Measurements from ENCODE around the gene C1QL1.

Gene C1QL1

GRCh38 chr17:44988044-44988942 lies 20.2 kb upstream of the C1QL1 start:
- no peak for DNase-seq (ENCODE audit: low read depth)

DNA sequence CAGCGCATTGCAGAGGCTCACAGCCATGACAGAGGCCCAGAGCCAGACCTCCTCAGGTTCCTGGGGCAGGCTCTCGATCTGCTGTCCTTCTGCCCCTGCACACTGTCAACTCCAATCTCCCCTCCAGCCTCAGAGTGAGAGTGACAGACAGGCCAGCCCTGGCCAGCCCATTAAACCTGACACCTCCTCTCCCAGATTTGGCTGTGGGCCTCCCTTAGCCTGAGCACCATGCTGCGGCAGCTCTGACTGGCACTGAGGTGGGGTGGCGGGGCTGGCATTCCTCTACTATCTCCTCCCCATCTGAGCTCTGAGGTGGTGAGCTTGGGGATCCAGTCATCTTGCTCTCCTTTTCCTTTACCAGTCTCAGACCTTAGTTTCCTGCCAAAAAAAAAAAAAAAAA lies 15.5 kb upstream of the C1QL1 start:
- DNase-seq (ENCODE audit: low read depth): no peak

DNA sequence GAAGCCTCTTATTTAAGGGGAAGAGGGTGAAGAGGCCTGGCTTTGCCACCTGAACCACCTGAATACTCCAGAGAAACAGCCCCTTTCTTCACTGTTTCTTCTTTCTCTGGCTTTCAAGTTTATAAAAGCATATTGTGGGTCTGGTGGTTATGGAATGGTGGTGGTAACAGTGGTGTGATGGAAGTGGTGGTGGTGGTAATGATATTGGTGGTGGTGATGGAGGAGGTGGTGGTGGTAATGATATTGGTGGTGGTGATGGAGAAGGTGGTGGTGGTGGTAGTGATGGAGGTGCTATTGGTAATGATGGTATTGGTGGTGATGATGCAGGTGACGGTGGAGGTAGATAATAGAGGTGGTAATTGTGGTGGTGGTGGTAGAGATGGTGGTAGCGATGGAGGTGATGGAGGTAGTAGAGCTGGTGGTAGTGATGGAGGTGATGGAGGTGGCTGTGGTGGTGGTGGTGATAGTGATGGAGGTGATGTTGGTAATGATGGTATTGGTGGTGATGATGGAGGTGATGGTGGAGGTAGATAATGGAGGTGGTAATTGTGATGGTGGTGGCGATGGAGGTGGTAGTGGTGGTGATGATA lies 14.1 kb upstream of the C1QL1 start:
- no peak for DNase-seq (ENCODE audit: low read depth)

DNA sequence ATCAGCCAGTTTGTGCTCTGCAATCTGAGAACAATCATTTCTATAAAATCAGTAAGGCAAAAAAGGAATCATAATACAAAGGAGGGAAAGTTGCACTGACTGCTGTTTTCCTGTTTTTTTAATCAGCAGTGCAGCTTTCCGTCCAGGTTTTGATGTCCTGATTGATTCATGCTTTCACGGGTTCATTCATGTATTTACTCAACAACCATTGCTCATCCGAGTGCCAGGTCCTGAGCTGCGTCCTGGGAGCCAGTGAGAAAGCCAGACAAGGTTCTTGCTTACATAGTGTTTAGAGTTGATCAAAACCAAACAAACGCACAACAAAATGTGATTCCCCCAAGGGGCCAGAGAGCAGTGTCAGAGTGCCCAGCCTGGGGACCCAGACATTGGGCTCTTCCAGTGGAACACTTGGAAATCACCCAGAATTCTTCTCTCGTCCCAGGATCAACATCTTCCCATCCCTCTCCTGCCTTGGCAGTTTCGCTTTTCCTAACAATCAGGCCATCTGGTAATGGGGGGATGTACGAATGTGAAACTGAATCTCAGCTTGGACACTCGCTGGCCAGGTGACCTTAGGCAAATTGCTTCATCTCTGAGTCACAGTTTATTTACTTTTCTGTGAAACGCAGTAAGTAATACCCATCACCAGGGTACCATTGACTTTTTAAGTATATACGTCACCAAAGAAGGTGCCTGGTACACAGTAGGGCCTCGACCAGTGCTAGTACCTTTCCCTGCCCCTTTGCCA lies 13.3 kb upstream of the C1QL1 start:
- no peak for DNase-seq (ENCODE audit: low read depth)

GRCh38 chr17:44979426-44979995 lies 11.4 kb upstream of the C1QL1 start:
- DNase-seq (ENCODE audit: low read depth): no peak

GRCh38 chr17:44978807-44979206 lies 10.7 kb upstream of the C1QL1 start:
- no peak for DNase-seq (ENCODE audit: low read depth)

DNA sequence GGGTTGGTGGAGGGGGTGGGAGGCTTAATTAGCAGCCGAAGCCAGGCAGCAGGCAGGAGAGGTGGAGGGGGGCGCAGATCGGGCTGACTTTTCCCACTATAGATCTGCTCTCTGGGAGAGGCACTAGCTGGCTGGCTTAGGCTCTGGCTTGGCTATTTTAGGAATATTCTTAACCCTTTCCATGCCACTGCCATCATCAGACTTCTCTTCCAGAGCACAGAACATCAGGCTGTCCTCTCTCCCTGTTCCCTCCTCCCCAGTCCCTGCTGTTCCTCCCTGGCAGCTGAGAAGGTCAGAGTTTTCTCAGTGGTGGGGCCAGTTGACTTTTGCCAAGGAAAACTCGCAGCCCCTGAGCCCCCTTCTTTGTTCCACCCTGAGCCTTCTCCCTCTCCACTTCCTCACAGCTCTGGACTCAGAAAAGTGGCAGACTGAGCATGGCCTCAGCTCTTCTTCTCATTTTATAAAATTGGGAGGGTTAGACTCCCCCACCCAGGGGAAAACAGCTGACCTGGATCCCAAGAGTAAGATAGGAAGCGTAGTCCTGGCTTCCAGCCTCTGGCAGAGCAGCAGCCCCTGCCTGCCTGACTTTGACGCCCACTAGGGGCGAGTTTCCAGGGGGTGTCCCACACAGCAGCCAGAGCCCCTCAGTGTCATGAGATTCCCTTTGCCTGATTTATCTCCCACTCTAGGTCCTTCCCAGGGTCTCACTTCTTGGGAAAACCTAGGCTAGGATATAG lies 9.9 kb upstream of the C1QL1 start:
- no peak for DNase-seq (ENCODE audit: low read depth)

GRCh38 chr17:44977065-44977464 lies 9.0 kb upstream of the C1QL1 start:
- DNase-seq (ENCODE audit: low read depth): no peak

- DNase-seq (ENCODE audit: low read depth): no peak
Observed at GRCh38 chr17:44976206-44976605, 8.1 kb upstream of the C1QL1 start.

DNA sequence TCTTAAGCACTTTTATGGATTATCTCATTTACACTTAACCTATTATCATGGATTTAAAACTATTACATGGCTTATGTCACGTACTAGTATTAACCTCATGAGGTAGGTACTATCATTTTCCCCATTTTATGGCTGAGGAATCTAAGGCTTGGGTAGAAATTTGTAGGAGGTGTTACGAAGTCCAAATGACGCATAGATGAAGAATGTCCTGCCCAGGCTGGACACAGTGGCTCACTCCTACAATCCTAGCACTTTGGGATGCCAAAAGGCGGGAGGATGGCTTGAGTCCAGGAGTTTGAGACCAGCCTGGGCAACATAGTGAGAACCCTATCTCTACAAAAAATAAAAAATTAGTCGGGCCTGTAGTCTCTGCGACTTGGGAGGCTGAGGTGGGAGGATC lies 4.8 kb upstream of the C1QL1 start:
- no peak for DNase-seq (ENCODE audit: low read depth)

DNA sequence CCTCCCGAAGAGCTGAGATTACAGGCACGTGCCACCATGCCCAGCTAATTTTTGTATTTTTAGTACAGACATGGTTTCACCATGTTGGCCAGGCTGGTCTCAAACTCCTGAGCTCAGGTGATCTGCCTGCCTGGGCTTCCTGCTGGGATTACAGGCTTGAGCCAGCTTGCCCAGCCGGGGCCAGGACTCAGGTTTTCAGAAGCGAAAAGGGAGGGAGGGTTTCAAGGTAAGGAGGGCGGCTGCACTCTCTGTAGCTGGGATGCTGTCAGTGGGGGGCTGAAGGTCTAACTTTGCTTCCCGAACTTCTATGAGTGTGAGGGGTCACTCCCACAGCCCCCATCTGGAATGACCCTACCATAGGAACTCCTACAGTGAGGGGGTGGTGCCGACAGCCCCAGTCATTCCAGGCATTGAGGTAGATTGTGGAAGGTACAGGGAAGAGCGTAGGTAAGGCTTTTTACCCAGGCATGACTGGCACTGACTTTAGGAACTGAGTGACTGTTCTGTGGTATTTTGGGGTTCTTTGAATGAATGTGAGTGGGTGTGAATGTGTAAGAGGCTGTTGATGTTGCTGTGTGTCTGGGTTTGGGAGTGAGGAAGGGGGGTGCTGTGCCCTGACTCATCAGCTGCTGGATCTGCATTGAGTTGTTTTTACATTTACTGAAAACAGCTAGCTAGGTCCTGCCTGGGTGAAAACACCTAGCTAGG lies 3.8 kb upstream of the C1QL1 start:
- no peak for DNase-seq (ENCODE audit: low read depth)

GRCh38 chr17:44970136-44970741 lies 2.1 kb upstream of the C1QL1 start:
- no peak for DNase-seq (ENCODE audit: low read depth)

DNA sequence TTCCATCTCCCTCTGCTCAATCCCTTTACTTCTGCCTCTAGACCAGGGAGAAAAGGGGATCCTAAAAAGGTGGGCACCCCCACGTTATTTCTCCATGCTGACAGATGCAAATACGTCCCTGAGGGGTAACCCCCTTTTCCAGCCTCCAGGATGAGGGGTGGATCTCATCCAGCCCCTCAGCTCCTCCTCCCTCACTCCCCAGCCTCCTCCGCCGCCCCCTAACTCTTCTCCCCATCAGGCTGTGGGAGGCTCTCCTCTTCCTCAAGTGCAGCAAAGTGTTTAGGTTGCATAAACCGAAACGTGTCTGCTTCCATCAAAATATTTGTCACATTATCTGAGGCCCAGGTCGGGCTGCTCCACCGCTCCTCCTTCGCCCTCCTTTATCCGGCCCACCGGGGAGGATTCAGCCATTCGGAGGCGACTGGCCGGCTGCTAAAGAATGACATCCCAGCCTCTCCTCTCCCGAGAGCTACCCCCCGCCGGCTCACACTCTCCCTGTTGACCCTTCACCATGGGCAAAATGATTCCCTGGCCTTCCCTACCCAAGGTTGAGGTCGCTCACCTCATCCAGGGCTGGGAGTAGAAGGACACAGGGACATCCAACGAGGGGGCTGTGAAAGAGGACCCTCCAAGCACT lies 1.2 kb upstream of the C1QL1 start:
- no peak for DNase-seq (ENCODE audit: low read depth)

DNA sequence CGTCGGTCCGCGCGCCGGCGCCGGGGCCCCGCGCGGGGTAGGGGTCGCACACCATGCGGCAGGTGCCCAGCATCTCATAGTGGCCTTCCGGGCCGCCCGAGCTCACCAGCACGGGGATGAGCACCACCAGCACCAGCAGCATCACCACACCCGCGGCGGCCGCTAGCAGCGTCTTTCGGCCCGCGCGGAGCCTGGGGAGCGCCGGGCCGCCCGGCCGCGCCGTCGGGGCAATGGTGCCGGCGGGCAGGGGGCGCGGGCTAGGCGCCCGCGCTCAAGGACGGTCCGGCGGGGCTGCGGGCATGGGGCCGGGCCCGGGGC lies 237 bp downstream of the C1QL1 start:
- no peak for DNase-seq (ENCODE audit: low read depth)

- no peak for DNase-seq (ENCODE audit: low read depth)
Observed at GRCh38 chr17:44967026-44967906, 837 bp downstream of the C1QL1 start.

DNA sequence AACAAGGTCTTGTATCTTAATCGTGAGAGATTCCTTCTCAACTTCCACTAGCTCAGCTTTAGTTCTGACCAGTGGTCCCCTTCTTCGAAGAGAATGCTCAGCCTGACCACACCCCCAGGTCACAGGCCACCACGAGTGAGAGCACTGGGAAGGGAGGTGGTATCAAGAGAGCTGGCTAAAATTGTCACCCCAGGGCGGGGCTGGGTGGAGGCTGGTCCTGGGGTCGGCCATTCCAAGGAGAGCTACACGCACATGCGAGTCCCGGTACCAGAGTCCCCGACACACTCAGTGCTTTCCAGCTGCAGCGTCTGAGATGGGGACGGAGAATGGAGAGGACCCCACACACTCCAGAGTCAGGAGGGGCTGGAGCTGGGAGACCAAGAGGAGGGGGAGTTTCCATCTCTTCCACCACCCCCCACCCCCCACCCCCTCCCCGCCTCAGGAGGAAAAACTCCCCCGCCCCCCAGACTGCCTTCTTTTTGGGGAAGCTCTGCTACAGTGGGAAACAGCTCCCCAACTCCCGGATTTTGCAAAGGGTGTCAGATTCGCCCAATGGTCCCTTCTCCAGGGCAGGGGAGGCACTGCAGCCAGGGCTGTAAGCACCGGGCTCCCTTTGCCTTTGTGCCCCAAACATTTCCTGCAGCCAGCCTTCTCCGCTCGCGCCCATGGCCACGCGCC lies 1.6 kb downstream of the C1QL1 start:
- DNase-seq (ENCODE audit: low read depth): no peak

GRCh38 chr17:44965481-44966234 lies 2.4 kb downstream of the C1QL1 start:
- no peak for DNase-seq (ENCODE audit: low read depth)

- no peak for DNase-seq (ENCODE audit: low read depth)
Observed at GRCh38 chr17:44961921-44962350, 6.2 kb downstream of the C1QL1 start.
